Mesenchymal stem cell (in vitro differentiated cells and primary cell): ENCODE measurements around the gene WAPL.

Experiments used
- DNase-seq: peaks from one replicate; pipeline ENCODE4 v3.0.0-alpha.2; 2013
- H2AFZ ChIP-seq: one replicate; pipeline ENCODE4 v1.6.1; 2013; ENCODE audit warnings: low read depth, mild to moderate bottlenecking, control low read depth, inconsistent platforms, low read length, moderate library complexity
- H2AK5ac ChIP-seq: 2 replicates; pipeline ENCODE4 v1.6.1; 2013; ENCODE audit warnings: low read length, moderate library complexity, mild to moderate bottlenecking, inconsistent platforms; ENCODE audit not compliant: severe bottlenecking
- H2BK120ac ChIP-seq: one replicate; pipeline ENCODE4 v1.6.1; 2013; ENCODE audit warnings: low read depth, mild to moderate bottlenecking, inconsistent platforms, low read length, moderate library complexity
- H2BK12ac ChIP-seq, 2 experiments: one replicate each; pipeline ENCODE4 v1.6.1; 2013; ENCODE audit warnings: inconsistent platforms in 2 of 2, low read length in 2 of 2, mild to moderate bottlenecking in 2 of 2, moderate library complexity in 2 of 2, control low read depth in 1 of 2
- H2BK15ac ChIP-seq: one replicate; pipeline ENCODE4 v1.6.1; 2013; ENCODE audit warnings: mild to moderate bottlenecking, low read depth, inconsistent platforms; ENCODE audit not compliant: poor library complexity, severe bottlenecking
- H2BK5ac ChIP-seq: 2 replicates; pipeline ENCODE4 v1.6.1; 2013; ENCODE audit warnings: low read depth, mild to moderate bottlenecking, low read length, control low read depth, inconsistent platforms; ENCODE audit not compliant: poor library complexity, severe bottlenecking
- H3K14ac ChIP-seq, 2 experiments: one replicate each; pipeline ENCODE4 v1.6.1; 2013; ENCODE audit warnings: inconsistent platforms in 2 of 2, low read length in 2 of 2, control low read depth in 1 of 2, mild to moderate bottlenecking in 1 of 2, moderate library complexity in 1 of 2
- H3K18ac ChIP-seq, 2 experiments: one replicate each; pipeline ENCODE4 v1.6.1; 2013; ENCODE audit warnings: inconsistent platforms in 2 of 2, low read length in 2 of 2, control low read depth in 1 of 2, low read depth in 1 of 2, mild to moderate bottlenecking in 1 of 2
- H3K23ac ChIP-seq, 2 experiments: one replicate each; pipeline ENCODE4 v1.6.1; 2013; ENCODE audit warnings: inconsistent platforms in 2 of 2, low read length in 2 of 2, mild to moderate bottlenecking in 2 of 2, moderate library complexity in 2 of 2, control low read depth in 1 of 2
- H3K27ac ChIP-seq: 2 replicates; pipeline ENCODE4 v1.5.1; 2013; ENCODE audit warnings: mild to moderate bottlenecking, moderate library complexity, low read length, control low read depth, inconsistent platforms; ENCODE audit not compliant: poor library complexity, severe bottlenecking
- H3K27me3 ChIP-seq, 2 experiments: 2 replicates each; pipeline versions ENCODE4 v1.6.1 to v1.7.0; 2013; ENCODE audit warnings: low read length in 2 of 2, mild to moderate bottlenecking in 2 of 2, moderate library complexity in 2 of 2, control low read depth in 1 of 2, inconsistent platforms in 1 of 2; ENCODE audit not compliant: control insufficient read depth in 1 of 2, insufficient read depth in 1 of 2
- H3K36me3 ChIP-seq, 2 experiments: 2 replicates each; pipeline versions ENCODE4 v1.6.1 to v1.7.0; 2013; ENCODE audit warnings: low read length in 2 of 2, control low read depth in 1 of 2, inconsistent platforms in 1 of 2, low read depth in 1 of 2, mild to moderate bottlenecking in 1 of 2; ENCODE audit not compliant: insufficient read depth in 2 of 2, control insufficient read depth in 1 of 2
- H3K4ac ChIP-seq, 2 experiments: one replicate each; pipeline ENCODE4 v1.6.1; 2013; ENCODE audit warnings: inconsistent platforms in 2 of 2, low read length in 2 of 2, mild to moderate bottlenecking in 2 of 2, moderate library complexity in 2 of 2, control low read depth in 1 of 2, low read depth in 1 of 2
- H3K4me1 ChIP-seq: 2 replicates; pipeline ENCODE4 v1.6.1; 2013; ENCODE audit warnings: low read depth, low read length, control low read depth; ENCODE audit not compliant: control insufficient read depth, insufficient read depth
- H3K4me2 ChIP-seq: 2 replicates; pipeline ENCODE4 v1.6.1; 2013; ENCODE audit warnings: low read length, mild to moderate bottlenecking, inconsistent platforms; ENCODE audit not compliant: poor library complexity, severe bottlenecking
- H3K4me3 ChIP-seq, 2 experiments: 2 replicates each; pipeline versions ENCODE4 v1.5.1 to v1.7.0; 2013; ENCODE audit warnings: low read length in 2 of 2, mild to moderate bottlenecking in 2 of 2, control low read depth in 1 of 2, low read depth in 1 of 2; ENCODE audit not compliant: insufficient read depth in 1 of 2
- H3K79me1 ChIP-seq: replicated peaks from 2 replicates; pipeline ENCODE4 v1.6.1; 2013; ENCODE audit warnings: mild to moderate bottlenecking, control low read depth, low read length, inconsistent platforms; ENCODE audit not compliant: poor library complexity, severe bottlenecking
- H3K9ac ChIP-seq: 2 replicates; pipeline ENCODE4 v1.7.0; 2013; ENCODE audit warnings: mild to moderate bottlenecking, low read length, moderate library complexity
- H3K9me3 ChIP-seq: 2 replicates; pipeline ENCODE4 v1.7.0; 2013; ENCODE audit warnings: mild to moderate bottlenecking, low read length; ENCODE audit not compliant: control insufficient read depth
- H4K8ac ChIP-seq: one replicate; pipeline ENCODE4 v1.6.1; 2013; ENCODE audit warnings: inconsistent platforms, mild to moderate bottlenecking, low read length, moderate library complexity
- H4K91ac ChIP-seq: one replicate; pipeline ENCODE4 v1.6.1; 2013; ENCODE audit warnings: mild to moderate bottlenecking, low read length, inconsistent platforms
- WGBS: methylation state at CpG from one replicate; pipeline ENCODE4 v1.1.7; 2013; ENCODE audit warnings: mixed read lengths; 5-methylcytosine and 5-hydroxymethylcytosine counted together

The WAPL gene

DNA sequence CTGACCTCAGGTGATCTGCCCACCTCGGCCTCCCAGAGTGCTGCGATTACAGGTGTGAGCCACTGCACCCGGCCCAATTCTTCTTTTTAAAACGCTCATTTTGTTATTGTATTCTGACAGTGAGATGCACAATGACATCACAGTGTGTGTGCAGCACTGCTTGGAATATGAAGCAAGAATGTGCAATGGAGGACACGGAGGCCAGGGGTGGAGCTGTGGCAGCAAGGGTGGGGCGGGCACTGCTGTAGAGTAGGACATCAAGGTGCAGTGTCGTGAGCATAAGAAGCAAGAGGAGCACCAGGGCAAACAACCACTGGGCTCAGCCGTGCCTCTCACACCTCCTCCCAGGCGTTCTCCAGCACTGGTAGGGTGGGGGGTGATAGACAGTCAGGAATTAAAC is 128.2 kb downstream of the WAPL start:
- Histone ChIP-seq H2AK5ac (no peak overlapping the region), H3K36me3 (no peaks in the 10 kb centered on the region), H3K23ac (no peak overlapping the region), H3K9me3 (no peaks in the 10 kb centered on the region), H3K27me3 (peaks cover 40 to 60% of the 10 kb centered on the region in 2 experiments), H3K14ac (no peak overlapping the region), H3K4me1 (peaks cover 9% of the 10 kb centered on the region), H2BK12ac (no peak overlapping the region), H2BK15ac (no peak overlapping the region), H2BK5ac (no peak overlapping the region), H2BK120ac (no peak overlapping the region), H3K4ac (no peak overlapping the region), H3K9ac (no peak overlapping the region), H3K27ac (no peak overlapping the region), H2AFZ (no peak overlapping the region), H4K8ac (no peak overlapping the region), H3K18ac (no peak overlapping the region), H3K79me1 (no peaks in the 10 kb centered on the region), H4K91ac (no peak overlapping the region), H3K4me3 (no peak overlapping the region), H3K4me2 (no peak overlapping the region)
- no peak for DNase-seq
- 83% methylated on average over 7 of the region's 9 CpGs for WGBS

GRCh38 chr10:86392723-86393094 is 128.9 kb downstream of the WAPL start:
- DNase-seq = no peak

GRCh38 chr10:86391986-86392722 is 129.4 kb downstream of the WAPL start:
- Histone ChIP-seq H3K9me3 (no peaks in the 10 kb centered on the region), H3K4me3 (no peak overlapping the region), H2AFZ (no peak overlapping the region), H3K36me3 (no peaks in the 10 kb centered on the region), H3K18ac (no peak overlapping the region), H3K4me2 (no peak overlapping the region), H3K9ac (no peak overlapping the region), H2BK120ac (no peak overlapping the region), H3K27me3 (peaks cover 46 to 70% of the 10 kb centered on the region in 2 experiments), H4K91ac (no peak overlapping the region), H3K79me1 (no peaks in the 10 kb centered on the region), H2BK15ac (no peak overlapping the region), H3K4me1 (peaks cover 9% of the 10 kb centered on the region), H2AK5ac (no peak overlapping the region), H4K8ac (no peak overlapping the region), H3K14ac (no peak overlapping the region), H3K27ac (no peak overlapping the region), H2BK5ac (no peak overlapping the region), H2BK12ac (no peak overlapping the region), H3K23ac (no peak overlapping the region), H3K4ac (no peak overlapping the region)
- WGBS = 71% methylated on average over 11 of the region's 12 CpGs
- DNase-seq = no peak

More at GRCh38 chr10:86392723-86393094, 128.9 kb downstream of the WAPL start:
- no peak overlapping the region for H2BK5ac ChIP-seq
- no peak overlapping the region for H3K4me3 ChIP-seq
- H3K27ac ChIP-seq = no peak overlapping the region
- WGBS = 92% methylated on average over 7 of the region's 7 CpGs
- no peak overlapping the region for H2AFZ ChIP-seq
- no peak overlapping the region for H3K14ac ChIP-seq
- no peak overlapping the region for H3K18ac ChIP-seq
- no peaks in the 10 kb centered on the region for H3K9me3 ChIP-seq
- H3K36me3 ChIP-seq = no peaks in the 10 kb centered on the region
- H2AK5ac ChIP-seq = no peak overlapping the region
- H4K8ac ChIP-seq = no peak overlapping the region
- no peak overlapping the region for H4K91ac ChIP-seq
- no peak overlapping the region for H2BK120ac ChIP-seq
- no peak overlapping the region for H3K9ac ChIP-seq
- no peak overlapping the region for H3K4me2 ChIP-seq
- peaks cover 9% of the 10 kb centered on the region for H3K4me1 ChIP-seq
- H3K27me3 ChIP-seq = peaks cover 46 to 67% of the 10 kb centered on the region in 2 experiments
- no peak overlapping the region for H3K4ac ChIP-seq
- no peaks in the 10 kb centered on the region for H3K79me1 ChIP-seq
- H3K23ac ChIP-seq = no peak overlapping the region
- H2BK15ac ChIP-seq = no peak overlapping the region
- H2BK12ac ChIP-seq = no peak overlapping the region

GRCh38 chr10:86391236-86391840 is 130.3 kb downstream of the WAPL start:
- Histone ChIP-seq H2BK12ac (no peak overlapping the region), H3K23ac (no peak overlapping the region), H4K8ac (no peak overlapping the region), H2BK5ac (no peak overlapping the region), H3K18ac (no peak overlapping the region), H4K91ac (no peak overlapping the region), H3K79me1 (no peaks in the 10 kb centered on the region), H3K4me2 (no peak overlapping the region), H3K9ac (no peak overlapping the region), H3K27me3 (peaks cover 43 to 77% of the 10 kb centered on the region in 2 experiments), H3K4me1 (peaks cover 9% of the 10 kb centered on the region), H2BK15ac (no peak overlapping the region), H3K4ac (no peak overlapping the region), H3K27ac (no peak overlapping the region), H3K4me3 (no peak overlapping the region), H2BK120ac (no peak overlapping the region), H3K36me3 (no peaks in the 10 kb centered on the region), H2AK5ac (no peak overlapping the region), H2AFZ (no peak overlapping the region), H3K14ac (no peak overlapping the region), H3K9me3 (no peaks in the 10 kb centered on the region)
- 94% methylated on average over 8 of the region's 8 CpGs for WGBS
- no peak for DNase-seq
